PFSK-1 (cell line): ENCODE results near the gene ELF2.

ENCODE experiments used
- POLR2AphosphoS5 ChIP-seq: IDR thresholded peaks from 2 replicates; pipeline ENCODE4 v1.6.1; 2012; ENCODE audit warnings: low read depth, mild to moderate bottlenecking, control low read depth, low read length, moderate library complexity
- SIN3A ChIP-seq: IDR thresholded peaks from 2 replicates; pipeline ENCODE4 v1.6.1; 2012; ENCODE audit warnings: mild to moderate bottlenecking, low read length, moderate library complexity, borderline replicate concordance; ENCODE audit not compliant: insufficient read depth

- no peak for TF ChIP-seq POLR2AphosphoS5
- no peak for TF ChIP-seq SIN3A
Measured at GRCh38 chr4:139189972-139190371, 13.0 kb upstream of the ELF2 start.
